Measurements from ENCODE around the gene SETMAR.
"Not testable (repeated sequence)": the region's sequence is repeated elsewhere in the genome, so short reads cannot be mapped to it uniquely, and the experiment has no call there.

Gene SETMAR

GRCh38 chr3:4311496-4311895, 8.3 kb downstream of the SETMAR start:
- Histone ChIP-seq H3K36me3 (ENCODE audit: control insufficient read depth, insufficient read depth, low read length) (peaks cover under 1% of the 10 kb centered on the region), H3K4me1 (ENCODE audit: control insufficient read depth, insufficient read depth, low read length, poor library complexity, severe bottlenecking) (no peaks in the 10 kb centered on the region), H3K9me3 (ENCODE audit: control insufficient read depth, low read length) (no peaks in the 10 kb centered on the region), H3K27ac (ENCODE audit: insufficient read depth, low read length, poor library complexity, severe bottlenecking) (no peak overlapping the region), H3K4me3 (ENCODE audit: insufficient read depth, low read depth, low read length, poor library complexity, severe bottlenecking) (no peak overlapping the region), H3K27me3 (replicated peaks; ENCODE audit: control insufficient read depth, insufficient read depth, low read length, poor library complexity, severe bottlenecking) (no peaks in the 10 kb centered on the region)
- DNase-seq, result no peak

GRCh38 chr3:4313606-4314293, 10.6 kb downstream of the SETMAR start:
- no peak for DNase-seq
- no peaks in the 10 kb centered on the region for H3K27me3 ChIP-seq (replicated peaks; ENCODE audit: control insufficient read depth, insufficient read depth, low read length, poor library complexity, severe bottlenecking)

GRCh38 chr3:4314688-4315087, 11.5 kb downstream of the SETMAR start:
- no peak overlapping the region for H3K4me3 ChIP-seq (ENCODE audit: insufficient read depth, low read depth, low read length, poor library complexity, severe bottlenecking)
- no peak overlapping the region for H3K27ac ChIP-seq (ENCODE audit: insufficient read depth, low read length, poor library complexity, severe bottlenecking)
- no peaks in the 10 kb centered on the region for H3K27me3 ChIP-seq (replicated peaks; ENCODE audit: control insufficient read depth, insufficient read depth, low read length, poor library complexity, severe bottlenecking)
- H3K4me1 ChIP-seq (ENCODE audit: control insufficient read depth, insufficient read depth, low read length, poor library complexity, severe bottlenecking), result no peaks in the 10 kb centered on the region
- no peaks in the 10 kb centered on the region for H3K9me3 ChIP-seq (ENCODE audit: control insufficient read depth, low read length)
- peaks cover 7% of the 10 kb centered on the region for H3K36me3 ChIP-seq (ENCODE audit: control insufficient read depth, insufficient read depth, low read length)
- DNase-seq, result no peak

More at GRCh38 chr3:4313606-4314293, 10.6 kb downstream of the SETMAR start:
- Histone ChIP-seq H3K4me3 (ENCODE audit: insufficient read depth, low read depth, low read length, poor library complexity, severe bottlenecking) (no peak overlapping the region), H3K27ac (ENCODE audit: insufficient read depth, low read length, poor library complexity, severe bottlenecking) (no peak overlapping the region), H3K9me3 (ENCODE audit: control insufficient read depth, low read length) (no peaks in the 10 kb centered on the region), H3K36me3 (ENCODE audit: control insufficient read depth, insufficient read depth, low read length) (peaks cover 7% of the 10 kb centered on the region), H3K4me1 (ENCODE audit: control insufficient read depth, insufficient read depth, low read length, poor library complexity, severe bottlenecking) (no peaks in the 10 kb centered on the region)

GRCh38 chr3:4320096-4320911, 17.1 kb downstream of the SETMAR start:
- Histone ChIP-seq H3K36me3 (ENCODE audit: control insufficient read depth, insufficient read depth, low read length) (peaks cover 7% of the 10 kb centered on the region), H3K27ac (ENCODE audit: insufficient read depth, low read length, poor library complexity, severe bottlenecking) (no peak overlapping the region), H3K9me3 (ENCODE audit: control insufficient read depth, low read length) (no peaks in the 10 kb centered on the region), H3K27me3 (replicated peaks; ENCODE audit: control insufficient read depth, insufficient read depth, low read length, poor library complexity, severe bottlenecking) (no peaks in the 10 kb centered on the region), H3K4me1 (ENCODE audit: control insufficient read depth, insufficient read depth, low read length, poor library complexity, severe bottlenecking) (no peaks in the 10 kb centered on the region), H3K4me3 (ENCODE audit: insufficient read depth, low read depth, low read length, poor library complexity, severe bottlenecking) (no peak overlapping the region)
- DNase-seq, result no peak

- H3K27me3 ChIP-seq (replicated peaks; ENCODE audit: control insufficient read depth, insufficient read depth, low read length, poor library complexity, severe bottlenecking), result no peaks in the 10 kb centered on the region
- no peaks in the 10 kb centered on the region for H3K4me1 ChIP-seq (ENCODE audit: control insufficient read depth, insufficient read depth, low read length, poor library complexity, severe bottlenecking)
- no peak overlapping the region for H3K27ac ChIP-seq (ENCODE audit: insufficient read depth, low read length, poor library complexity, severe bottlenecking)
- no peak for DNase-seq
- H3K9me3 ChIP-seq (ENCODE audit: control insufficient read depth, low read length), result no peaks in the 10 kb centered on the region
- H3K4me3 ChIP-seq (ENCODE audit: insufficient read depth, low read depth, low read length, poor library complexity, severe bottlenecking), result no peak overlapping the region
- H3K36me3 ChIP-seq (ENCODE audit: control insufficient read depth, insufficient read depth, low read length), result peaks cover 3% of the 10 kb centered on the region
Measured at GRCh38 chr3:4321732-4322131, 18.6 kb downstream of the SETMAR start.

- Histone ChIP-seq H3K27ac (ENCODE audit: insufficient read depth, low read length, poor library complexity, severe bottlenecking) (no peak overlapping the region), H3K27me3 (replicated peaks; ENCODE audit: control insufficient read depth, insufficient read depth, low read length, poor library complexity, severe bottlenecking) (no peaks in the 10 kb centered on the region), H3K4me1 (ENCODE audit: control insufficient read depth, insufficient read depth, low read length, poor library complexity, severe bottlenecking) (no peaks in the 10 kb centered on the region), H3K36me3 (ENCODE audit: control insufficient read depth, insufficient read depth, low read length) (no peaks in the 10 kb centered on the region), H3K9me3 (ENCODE audit: control insufficient read depth, low read length) (no peaks in the 10 kb centered on the region), H3K4me3 (ENCODE audit: insufficient read depth, low read depth, low read length, poor library complexity, severe bottlenecking) (no peak overlapping the region)
- DNase-seq, result no peak
Measured at GRCh38 chr3:4322635-4323034, 19.5 kb downstream of the SETMAR start.

- DNase-seq, result no peak
- Histone ChIP-seq H3K4me1 (ENCODE audit: control insufficient read depth, insufficient read depth, low read length, poor library complexity, severe bottlenecking) (no peaks in the 10 kb centered on the region), H3K27me3 (replicated peaks; ENCODE audit: control insufficient read depth, insufficient read depth, low read length, poor library complexity, severe bottlenecking) (no peaks in the 10 kb centered on the region), H3K27ac (ENCODE audit: insufficient read depth, low read length, poor library complexity, severe bottlenecking) (no peak overlapping the region), H3K36me3 (ENCODE audit: control insufficient read depth, insufficient read depth, low read length) (no peaks in the 10 kb centered on the region), H3K9me3 (ENCODE audit: control insufficient read depth, low read length) (no peaks in the 10 kb centered on the region), H3K4me3 (ENCODE audit: insufficient read depth, low read depth, low read length, poor library complexity, severe bottlenecking) (no peak overlapping the region)
Measured at GRCh38 chr3:4323246-4324027, 20.3 kb downstream of the SETMAR start.

GRCh38 chr3:4326868-4327267, 23.7 kb downstream of the SETMAR start:
- H3K27me3 ChIP-seq (replicated peaks; ENCODE audit: control insufficient read depth, insufficient read depth, low read length, poor library complexity, severe bottlenecking), result no peaks in the 10 kb centered on the region
- no peaks in the 10 kb centered on the region for H3K9me3 ChIP-seq (ENCODE audit: control insufficient read depth, low read length)
- H3K4me1 ChIP-seq (ENCODE audit: control insufficient read depth, insufficient read depth, low read length, poor library complexity, severe bottlenecking), result no peaks in the 10 kb centered on the region
- no peak overlapping the region for H3K4me3 ChIP-seq (ENCODE audit: insufficient read depth, low read depth, low read length, poor library complexity, severe bottlenecking)
- H3K27ac ChIP-seq (ENCODE audit: insufficient read depth, low read length, poor library complexity, severe bottlenecking), result no peak overlapping the region
- no peak for DNase-seq
- H3K36me3 ChIP-seq (ENCODE audit: control insufficient read depth, insufficient read depth, low read length), result no peaks in the 10 kb centered on the region

GRCh38 chr3:4329806-4330205, 26.6 kb downstream of the SETMAR start:
- H3K36me3 ChIP-seq (ENCODE audit: control insufficient read depth, insufficient read depth, low read length); H3K27ac ChIP-seq (ENCODE audit: insufficient read depth, low read length, poor library complexity, severe bottlenecking); H3K9me3 ChIP-seq (ENCODE audit: control insufficient read depth, low read length); DNase-seq; H3K27me3 ChIP-seq (replicated peaks; ENCODE audit: control insufficient read depth, insufficient read depth, low read length, poor library complexity, severe bottlenecking); H3K4me1 ChIP-seq (ENCODE audit: control insufficient read depth, insufficient read depth, low read length, poor library complexity, severe bottlenecking); H3K4me3 ChIP-seq (ENCODE audit: insufficient read depth, low read depth, low read length, poor library complexity, severe bottlenecking): not testable (repeated sequence)

- H3K27ac ChIP-seq (ENCODE audit: insufficient read depth, low read length, poor library complexity, severe bottlenecking), result no peak overlapping the region
- no peaks in the 10 kb centered on the region for H3K27me3 ChIP-seq (replicated peaks; ENCODE audit: control insufficient read depth, insufficient read depth, low read length, poor library complexity, severe bottlenecking)
- no peak for DNase-seq
- no peak overlapping the region for H3K4me3 ChIP-seq (ENCODE audit: insufficient read depth, low read depth, low read length, poor library complexity, severe bottlenecking)
- H3K9me3 ChIP-seq (ENCODE audit: control insufficient read depth, low read length), result no peaks in the 10 kb centered on the region
- no peaks in the 10 kb centered on the region for H3K36me3 ChIP-seq (ENCODE audit: control insufficient read depth, insufficient read depth, low read length)
- H3K4me1 ChIP-seq (ENCODE audit: control insufficient read depth, insufficient read depth, low read length, poor library complexity, severe bottlenecking), result no peaks in the 10 kb centered on the region
Measured at GRCh38 chr3:4332111-4332510, 28.9 kb downstream of the SETMAR start.

All from effector memory CD4-positive, alpha-beta T cell (primary cell).